GM21825 (cell line): ENCODE data around the gene LMO1.
A peak's percentile ranks its signal among the peaks of the same experiment; 100 is the strongest.

Source experiments
- ATAC-seq: cut with Tn5 transposase; IDR thresholded peaks from one replicate; pipeline ENCODE4 v1.9.1; 2021; ENCODE audit warnings: mild to moderate bottlenecking, moderate library complexity; ENCODE audit not compliant: unreplicated experiment

The LMO1 gene

GRCh38 chr11:8230178-8230859 is 33.4 kb downstream of the LMO1 start:
- ATAC-seq: no peak

- no peak for ATAC-seq
These were observed 34.1 kb downstream of the LMO1 start for GRCh38 chr11:8229299-8230177.

DNA sequence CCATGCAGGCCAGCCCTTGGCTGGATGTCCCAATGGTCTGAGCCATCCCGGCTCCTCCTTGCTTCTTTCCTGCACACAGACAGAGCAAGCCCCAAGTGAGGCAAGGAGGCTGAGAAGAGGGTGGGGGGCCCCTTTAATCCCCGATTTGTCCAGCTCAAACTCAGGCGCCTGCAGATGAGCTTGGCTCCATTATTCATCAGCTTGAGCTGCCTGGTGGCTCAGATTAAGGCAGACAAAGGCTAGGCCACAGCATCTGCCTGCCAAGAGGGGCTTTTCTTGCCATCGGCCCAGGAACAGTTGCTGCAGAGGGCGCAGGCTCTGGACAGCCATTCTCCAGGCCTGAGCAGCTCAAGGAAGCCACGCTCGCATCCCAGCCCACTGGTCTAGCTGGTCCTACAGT is 35.4 kb downstream of the LMO1 start:
- ATAC-seq: no peak

- ATAC-seq: no peak
These were observed 36.2 kb downstream of the LMO1 start for GRCh38 chr11:8227156-8228152.

DNA sequence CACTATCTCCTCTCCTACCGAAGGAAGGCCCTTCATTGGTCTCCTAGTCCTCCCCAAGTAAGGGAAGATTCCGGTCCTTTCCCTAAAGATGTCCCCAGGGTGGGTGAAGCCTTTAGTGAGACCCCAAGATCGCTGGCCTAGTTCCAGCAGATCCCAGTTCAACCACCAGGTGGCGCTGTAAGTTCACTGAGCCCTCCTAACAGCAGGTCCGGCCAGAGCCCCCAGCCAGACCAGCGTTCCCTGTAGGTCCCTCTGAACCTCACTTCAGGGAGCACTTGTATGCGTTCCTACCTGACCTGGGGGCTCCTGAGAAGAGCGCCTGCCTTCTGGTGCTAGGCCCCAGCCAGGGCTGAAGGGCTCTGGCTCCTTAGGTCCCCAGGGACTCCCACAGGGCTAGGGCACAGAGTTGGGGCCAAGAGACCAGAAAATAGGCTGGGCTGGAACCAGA is 38.1 kb downstream of the LMO1 start:
- no peak for ATAC-seq

DNA sequence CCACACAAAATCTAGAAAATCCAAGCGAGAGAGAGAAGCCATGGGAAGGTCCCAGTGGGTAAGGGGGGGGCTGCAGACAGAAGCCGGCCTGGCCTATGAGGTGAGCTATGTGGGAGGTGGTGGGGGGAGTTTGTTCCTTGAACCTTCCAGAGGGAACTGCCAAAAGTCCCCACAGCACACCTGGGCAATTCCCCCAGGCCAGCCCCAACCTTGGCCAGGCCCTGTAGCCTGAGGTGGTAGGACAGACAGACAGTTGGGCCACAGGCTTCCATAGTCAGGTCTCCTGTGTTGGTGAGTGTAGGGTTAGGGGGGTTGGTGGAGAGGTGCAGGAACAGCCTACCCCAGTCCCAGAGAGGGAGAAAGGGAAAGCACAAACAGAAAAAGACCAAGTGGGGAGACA is 39.0 kb downstream of the LMO1 start:
- ATAC-seq: no peak

GRCh38 chr11:8224161-8224591 is 39.5 kb downstream of the LMO1 start:
- ATAC-seq: no peak

DNA sequence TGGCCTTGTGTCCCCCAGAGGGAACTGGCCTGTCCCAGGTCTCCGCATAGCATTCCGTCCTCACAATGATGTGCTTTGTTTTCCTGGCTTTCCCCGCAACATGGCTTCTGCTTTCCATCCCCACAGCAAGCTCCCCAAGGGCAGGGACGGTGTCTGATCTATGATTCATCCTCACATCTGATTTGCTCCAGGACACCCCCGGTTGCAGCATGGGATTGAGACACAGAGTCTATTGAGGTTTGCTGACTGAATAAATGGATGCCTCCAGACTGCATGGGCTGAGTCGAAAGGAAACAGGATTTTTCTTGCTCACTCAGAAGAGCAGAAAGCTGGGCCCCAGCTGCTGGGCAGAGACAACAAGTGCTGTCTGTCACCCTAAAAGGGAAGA is 40.2 kb downstream of the LMO1 start:
- ATAC-seq: no peak

GRCh38 chr11:8222820-8223512 is 40.7 kb downstream of the LMO1 start:
- no peak for ATAC-seq

- no peak for ATAC-seq
These were observed 41.7 kb downstream of the LMO1 start for GRCh38 chr11:8221917-8222495.

- no peak for ATAC-seq
These were observed 42.5 kb downstream of the LMO1 start for GRCh38 chr11:8221046-8221723.

GRCh38 chr11:8220261-8221045 is 43.2 kb downstream of the LMO1 start:
- ATAC-seq: no peak

- ATAC-seq: peak; percentile 54
These were observed 44.2 kb downstream of the LMO1 start for GRCh38 chr11:8219257-8220021.

- no peak for ATAC-seq
These were observed 44.8 kb downstream of the LMO1 start for GRCh38 chr11:8218840-8219239.

DNA sequence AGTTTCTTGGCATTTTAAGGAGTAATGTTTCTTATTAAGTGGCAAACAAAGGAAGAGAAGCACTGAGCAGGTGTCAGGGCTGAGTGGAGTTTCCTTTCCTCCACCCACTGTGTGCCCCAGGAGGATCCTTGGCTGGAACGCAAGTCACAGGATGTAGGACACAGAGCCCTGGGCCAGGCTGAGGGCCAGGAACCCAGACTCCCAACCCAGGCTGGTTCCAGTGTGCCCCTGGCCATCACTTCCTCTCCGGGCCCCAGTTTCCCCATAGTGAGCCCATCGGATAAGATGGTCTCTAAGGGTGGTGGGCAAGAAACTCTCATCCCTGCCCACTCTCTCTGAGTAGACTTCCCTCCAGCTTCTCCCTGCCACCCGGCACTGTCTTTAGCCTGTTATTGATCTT is 45.3 kb downstream of the LMO1 start:
- no peak for ATAC-seq

GRCh38 chr11:8217926-8218325 is 45.8 kb downstream of the LMO1 start:
- ATAC-seq: no peak

DNA sequence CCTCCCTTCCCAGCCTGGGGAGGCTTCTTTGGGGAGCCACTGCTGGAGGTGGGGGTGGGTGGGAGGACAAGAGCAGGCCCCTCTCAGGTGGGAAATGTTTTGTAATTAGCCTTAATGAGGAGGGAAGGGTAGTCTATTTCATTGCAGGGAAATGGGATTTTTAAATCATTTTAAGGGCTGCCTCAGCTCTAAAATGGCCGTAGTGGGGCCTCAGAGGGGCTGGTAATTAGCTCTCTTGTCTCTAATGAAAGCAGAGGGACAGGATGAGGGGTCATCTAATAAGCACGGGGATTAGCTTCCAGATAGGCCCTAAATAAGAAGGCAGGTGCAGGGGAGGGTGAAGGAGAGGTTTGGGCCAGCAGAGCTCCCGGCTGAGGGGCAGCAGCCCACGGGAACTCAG is 46.5 kb downstream of the LMO1 start:
- no peak for ATAC-seq

- ATAC-seq: no peak
These were observed 50.3 kb downstream of the LMO1 start for GRCh38 chr11:8213376-8213775.
